ENCODE measurements around the gene CDK2AP2. TPM values are rescaled to one million over a fixed set of nuclear protein-coding genes. Genes with fewer than 3 reads are reported as not detected.

Gene CDK2AP2
- total and polyA plus RNA-seq, 9 of the 15 experiments (the other 6 are each of a cell fraction or from before 2014, with no cell fraction given): 4.4 to 47.4 (median 21.7) TPM

DNA sequence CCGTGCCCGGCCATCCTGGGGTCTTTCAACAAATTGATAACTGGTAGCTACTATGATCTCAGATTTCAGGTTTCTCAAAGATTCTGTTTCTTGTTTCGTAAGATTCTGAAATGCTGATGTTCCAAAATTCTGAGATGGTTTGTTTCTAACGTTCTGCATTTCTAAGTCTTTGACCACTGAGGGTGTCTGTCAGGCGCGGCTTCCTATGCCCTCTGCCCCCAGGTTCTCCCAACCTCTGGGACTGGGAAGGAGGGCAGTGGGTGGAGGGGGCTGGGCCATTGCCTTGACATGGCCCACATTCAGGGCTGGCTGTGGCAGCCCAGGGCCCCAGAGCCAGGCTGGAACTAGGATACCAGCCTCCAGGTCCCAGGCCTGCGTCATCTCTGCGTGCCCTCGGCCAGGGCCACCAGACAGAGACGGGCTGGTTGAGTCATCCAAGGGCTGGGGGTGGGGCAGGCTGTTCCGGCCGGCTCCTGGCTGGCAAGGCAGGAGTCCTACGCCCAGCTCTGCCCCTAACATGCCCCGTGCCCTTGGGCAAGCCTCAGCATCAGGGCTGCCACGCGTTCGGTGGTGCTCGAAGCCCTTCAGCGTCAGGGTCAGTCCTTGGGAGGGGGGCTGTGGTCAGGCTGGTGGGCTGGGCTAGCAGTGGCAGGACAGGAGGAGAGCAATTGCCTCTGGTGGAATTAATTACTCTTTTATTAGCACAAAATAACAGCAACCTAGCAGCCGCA, 44.1 kb downstream of the CDK2AP2 start (continued):
- TF ChIP-seq JUND (IDR thresholded peaks at IDR 0.05; ENCODE audit: borderline replicate concordance, low read depth, low read length) (peak; percentile 97), JUND (tag; IDR thresholded peaks at IDR 0.05; ENCODE audit: borderline replicate concordance, low read depth, low read length) (peak; percentile 94; the same call in 2 of the 3 replicates), MED1 (CRISPR knock-in tag; IDR thresholded peaks at IDR 0.05; ENCODE audit: borderline replicate concordance) (no peak), ZFPM2 (CRISPR knock-in tag; IDR thresholded peaks at IDR 0.05) (no peak), KLF10 (CRISPR knock-in tag; IDR thresholded peaks at IDR 0.05) (no peak), DLX4 (CRISPR knock-in tag; IDR thresholded peaks at IDR 0.05) (no peak), CC2D1A (IDR thresholded peaks at IDR 0.05) (no peak), MTA3 (IDR thresholded peaks at IDR 0.05; ENCODE audit: borderline replicate concordance) (peak; percentile 87), RFX5 (IDR thresholded peaks at IDR 0.05; ENCODE audit: low read depth, low read length) (no peak), CCAR2 (IDR thresholded peaks at IDR 0.05; ENCODE audit: low read depth, low read length) (no peak), PRDM10 (IDR thresholded peaks at IDR 0.05; ENCODE audit: partially characterized antibody) (peak; percentile 9), FOXP1 (CRISPR knock-in tag; IDR thresholded peaks at IDR 0.05) (no peak; the same call in 1 of the 2 replicates), ADNP (tag; IDR thresholded peaks at IDR 0.05) (no peak)
- TF ChIP-seq, protein P1, sequence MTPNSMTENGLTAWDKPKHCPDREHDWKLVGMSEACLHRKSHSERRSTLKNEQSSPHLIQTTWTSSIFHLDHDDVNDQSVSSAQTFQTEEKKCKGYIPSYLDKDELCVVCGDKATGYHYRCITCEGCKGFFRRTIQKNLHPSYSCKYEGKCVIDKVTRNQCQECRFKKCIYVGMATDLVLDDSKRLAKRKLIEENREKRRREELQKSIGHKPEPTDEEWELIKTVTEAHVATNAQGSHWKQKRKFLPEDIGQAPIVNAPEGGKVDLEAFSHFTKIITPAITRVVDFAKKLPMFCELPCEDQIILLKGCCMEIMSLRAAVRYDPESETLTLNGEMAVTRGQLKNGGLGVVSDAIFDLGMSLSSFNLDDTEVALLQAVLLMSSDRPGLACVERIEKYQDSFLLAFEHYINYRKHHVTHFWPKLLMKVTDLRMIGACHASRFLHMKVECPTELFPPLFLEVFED (CRISPR knock-in tag; conservative IDR thresholded peaks at IDR 0.05): no peak
